ENCODE results near the gene TAF12.
"Not testable (repeated sequence)": the region's sequence is repeated elsewhere in the genome, so short reads cannot be mapped to it uniquely, and the experiment has no call there.

- TF ChIP-seq, protein P1, sequence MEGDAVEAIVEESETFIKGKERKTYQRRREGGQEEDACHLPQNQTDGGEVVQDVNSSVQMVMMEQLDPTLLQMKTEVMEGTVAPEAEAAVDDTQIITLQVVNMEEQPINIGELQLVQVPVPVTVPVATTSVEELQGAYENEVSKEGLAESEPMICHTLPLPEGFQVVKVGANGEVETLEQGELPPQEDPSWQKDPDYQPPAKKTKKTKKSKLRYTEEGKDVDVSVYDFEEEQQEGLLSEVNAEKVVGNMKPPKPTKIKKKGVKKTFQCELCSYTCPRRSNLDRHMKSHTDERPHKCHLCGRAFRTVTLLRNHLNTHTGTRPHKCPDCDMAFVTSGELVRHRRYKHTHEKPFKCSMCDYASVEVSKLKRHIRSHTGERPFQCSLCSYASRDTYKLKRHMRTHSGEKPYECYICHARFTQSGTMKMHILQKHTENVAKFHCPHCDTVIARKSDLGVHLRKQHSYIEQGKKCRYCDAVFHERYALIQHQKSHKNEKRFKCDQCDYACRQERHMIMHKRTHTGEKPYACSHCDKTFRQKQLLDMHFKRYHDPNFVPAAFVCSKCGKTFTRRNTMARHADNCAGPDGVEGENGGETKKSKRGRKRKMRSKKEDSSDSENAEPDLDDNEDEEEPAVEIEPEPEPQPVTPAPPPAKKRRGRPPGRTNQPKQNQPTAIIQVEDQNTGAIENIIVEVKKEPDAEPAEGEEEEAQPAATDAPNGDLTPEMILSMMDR (IDR thresholded peaks at IDR 0.05), result not testable (repeated sequence)
- not testable (repeated sequence) for TF ChIP-seq POLR2AphosphoS5 (IDR thresholded peaks at IDR 0.05; ENCODE audit: low read depth, low read length)
Measured at GRCh38 chr1:28645406-28645805, 2.5 kb upstream of the TAF12 start.

Measured in Panc1 (cell line).